Astrocyte of the cerebellum (primary cell): Measurements from ENCODE around the gene DOK3.

Experiments used
- DNase-seq: peaks from one replicate; pipeline ENCODE4 v3.0.0-alpha.2; 2011; ENCODE audit warnings: low read depth
- H3K4me3 ChIP-seq: 2 replicates; pipeline ENCODE4 v1.5.1; 2011; ENCODE audit warnings: mild to moderate bottlenecking, low read depth, low read length, moderate library complexity
- CTCF ChIP-seq: IDR thresholded peaks from 2 replicates; pipeline ENCODE4 v1.5.1; 2012; ENCODE audit warnings: low read length, low read depth, moderate library complexity, mild to moderate bottlenecking; ENCODE audit errors: missing control alignments
- in situ Hi-C: cut with HindIII; loops from 2 replicates; pipeline ENCODE4 v1.10.0; 2017; ENCODE audit warnings: low sequenced_read_pairs

The DOK3 gene

GRCh38 chr5:177509991-177510566 lies 453 bp upstream of the DOK3 start:
- no peak for DNase-seq
- H3K4me3 ChIP-seq = no peak overlapping the region

GRCh38 chr5:177508837-177509236 lies 789 bp downstream of the DOK3 start:
- in situ Hi-C loops = no loop called here
- no peak for DNase-seq
- no peak for TF ChIP-seq CTCF
- H3K4me3 ChIP-seq = no peak overlapping the region

More at GRCh38 chr5:177509991-177510566, 453 bp upstream of the DOK3 start:
- no peak for TF ChIP-seq CTCF
- in situ Hi-C loops = no loop called here

- no peak overlapping the region for H3K4me3 ChIP-seq
- in situ Hi-C loops = no loop called here
- DNase-seq = no peak
Observed at GRCh38 chr5:177508221-177508611, 1.4 kb downstream of the DOK3 start.

GRCh38 chr5:177507596-177508220 lies 1.9 kb downstream of the DOK3 start:
- in situ Hi-C loops = no loop called here
- DNase-seq = no peak
- no peak for TF ChIP-seq CTCF
- H3K4me3 ChIP-seq = no peak overlapping the region

More at GRCh38 chr5:177508221-177508611, 1.4 kb downstream of the DOK3 start:
- TF ChIP-seq CTCF = no peak

GRCh38 chr5:177507165-177507564 lies 2.5 kb downstream of the DOK3 start:
- no peak overlapping the region for H3K4me3 ChIP-seq
- no peak for DNase-seq
- TF ChIP-seq CTCF = peak; percentile 36
- in situ Hi-C loops = no loop called here

GRCh38 chr5:177505075-177505474 lies 4.6 kb downstream of the DOK3 start:
- no peak for DNase-seq
- in situ Hi-C loops = no loop called here
- H3K4me3 ChIP-seq = no peak overlapping the region
- TF ChIP-seq CTCF = no peak
